B cell (primary cell): ENCODE data around the gene OGDH. TPM values are rescaled to one million over a fixed set of nuclear protein-coding genes. Genes with fewer than 3 reads are reported as not detected.

Source experiments
- ATAC-seq: fragments of 200-7000 bp; cut with Tn5 transposase; one replicate; pipeline ENCODE4 v1.10.0; 2021; ENCODE audit warnings: low read depth, mild to moderate bottlenecking, moderate number of reproducible peaks, moderate library complexity
- CTCF ChIA-PET: fragments of 350-600 bp; sonication (Branson Sonifier 250); formaldehyde crosslinking; loops from one replicate; lab custom pipeline; 2021; ENCODE audit warnings: antibody characterized with exemption, inconsistent platforms; lab: Charles Lee
- POLR2A ChIA-PET: fragments of 350-600 bp; sonication (Branson Sonifier 250); formaldehyde crosslinking; loops from one replicate; lab custom pipeline; 2021; ENCODE audit warnings: antibody characterized with exemption; lab: Charles Lee
- DNase-seq: peaks from one replicate; pipeline ENCODE4 v3.0.0; 2013
- H2AFZ ChIP-seq: 2 replicates; pipeline ENCODE4 v1.6.1; 2012; ENCODE audit warnings: mild to moderate bottlenecking, low read depth, low read length; ENCODE audit not compliant: insufficient read depth, poor library complexity, severe bottlenecking
- H3K27ac ChIP-seq, 2 donors: 1 replicate in 1 of 2; 2 replicates in 1 of 2; pipeline ENCODE4 v1.5.1; 2012 to 2013; ENCODE audit warnings: low read length in 2 of 2, mild to moderate bottlenecking in 2 of 2, moderate library complexity in 1 of 2
- H3K27me3 ChIP-seq, 4 experiments: fragments of 200-600 bp in 1 of 4; sonication (generic) in 1 of 4; replicated peaks in 1 of 4; 1 replicate in 2 of 4; 2 replicates in 2 of 4; pipeline versions ENCODE4 v1.6.1 to v1.7.0; 2013 to 2016; ENCODE audit warnings: low read length in 3 of 4, mild to moderate bottlenecking in 2 of 4, mixed read lengths in 1 of 4, moderate library complexity in 1 of 4; ENCODE audit not compliant: insufficient read depth in 4 of 4, control insufficient read depth in 3 of 4; ENCODE audit errors: control extremely low read depth in 1 of 4
- H3K36me3 ChIP-seq, 2 experiments: replicated peaks in 1 of 2; 1 replicate in 1 of 2; 2 replicates in 1 of 2; pipeline versions ENCODE4 v1.6.1 to v1.7.1; 2013; ENCODE audit warnings: low read length in 1 of 2; ENCODE audit not compliant: insufficient read depth in 2 of 2, control insufficient read depth in 1 of 2; ENCODE audit errors: control extremely low read depth in 1 of 2, extremely low read depth in 1 of 2
- H3K4me1 ChIP-seq, 2 donors: fragments of 200-600 bp in 1 of 2; sonication (generic) in 1 of 2; 1 replicate in 1 of 2; 2 replicates in 1 of 2; pipeline versions ENCODE4 v1.5.1 to v1.6.1; 2013 to 2017; ENCODE audit warnings: low read length in 2 of 2; ENCODE audit not compliant: control insufficient read depth in 2 of 2, insufficient read depth in 2 of 2
- H3K4me2 ChIP-seq: replicated peaks from 2 replicates; pipeline ENCODE3; 2012; ENCODE audit warnings: mild to moderate bottlenecking, low read depth, low read length; ENCODE audit not compliant: poor library complexity, severe bottlenecking
- H3K4me3 ChIP-seq, 5 experiments: fragments of 200-600 bp in 1 of 5; sonication (generic) in 1 of 5; 1 replicate in 3 of 5; 2 replicates in 2 of 5; pipeline versions ENCODE4 v1.5.1 to v1.7.0; 2011 to 2016; ENCODE audit warnings: low read length in 4 of 5, mild to moderate bottlenecking in 4 of 5, low read depth in 2 of 5, control low read depth in 1 of 5, moderate library complexity in 1 of 5; ENCODE audit not compliant: insufficient read depth in 1 of 5; ENCODE audit errors: control extremely low read depth in 1 of 5, extremely low read depth in 1 of 5
- H3K79me2 ChIP-seq: fragments of 200-600 bp; sonication (generic); one replicate; pipeline ENCODE4 v1.6.0; 2016; ENCODE audit warnings: low read length; ENCODE audit not compliant: control insufficient read depth, insufficient read depth
- H3K9ac ChIP-seq: fragments of 200-600 bp; sonication (generic); 2 replicates; pipeline ENCODE4 v1.6.1; 2017; ENCODE audit warnings: mild to moderate bottlenecking, low read length, moderate library complexity
- H3K9me3 ChIP-seq, 3 donors: one replicate each; pipeline versions ENCODE4 v1.6.1 to v1.7.1; 2013; ENCODE audit warnings: low read length in 2 of 3; ENCODE audit not compliant: control insufficient read depth in 2 of 3, insufficient read depth in 1 of 3; ENCODE audit errors: control extremely low read depth in 1 of 3
- H4K20me1 ChIP-seq: 2 replicates; pipeline ENCODE4 v1.6.0; 2012; ENCODE audit warnings: mild to moderate bottlenecking, low read length; ENCODE audit not compliant: insufficient read depth, control insufficient read depth, poor library complexity, severe bottlenecking
- H3K27ac Mint-ChIP-seq: one replicate; pipeline ENCODE4 v1.8.0; 2021; ENCODE audit warnings: mixed read lengths
- H3K27me3 Mint-ChIP-seq: one replicate; pipeline ENCODE4 v1.8.0; 2021; ENCODE audit warnings: mixed read lengths
- H3K4me1 Mint-ChIP-seq: one replicate; pipeline ENCODE4 v1.8.0; 2021; ENCODE audit warnings: mixed read lengths
- H3K4me3 Mint-ChIP-seq: one replicate; pipeline ENCODE4 v1.8.0; 2021; ENCODE audit warnings: mixed read lengths
- H3K9me3 Mint-ChIP-seq: one replicate; pipeline ENCODE4 v1.8.0; 2022; ENCODE audit warnings: mixed read lengths; ENCODE audit not compliant: insufficient read depth
- EZH2 ChIP-seq: IDR thresholded peaks from 2 replicates; pipeline ENCODE4 v1.6.1; 2012; ENCODE audit warnings: borderline replicate concordance, low read depth, mild to moderate bottlenecking, moderate library complexity, low read length; ENCODE audit not compliant: insufficient read depth, poor library complexity, severe bottlenecking
- WGBS: methylation state at CpG from one replicate; pipeline ENCODE4 v1.1.5; 2013; ENCODE audit warnings: missing lambda C conversion rate; ENCODE audit not compliant: insufficient coverage; 5-methylcytosine and 5-hydroxymethylcytosine counted together
- intact Hi-C: fragments of 100-400 bp; cut with micrococcal nuclease; formaldehyde crosslinking; loops from one replicate; pipeline ENCODE4 v1.10.0; 2022
- polyA plus RNA-seq: library from polyadenylated mRNA; depleted of rRNA; stranded (reverse); fragments of >200 nt; gene quantifications from 2 replicates; pipeline ENCODE4 v1.2.3, GENCODE V29; 2012
- total RNA-seq, 2 donors: library from RNA; stranded (reverse); fragments of 120-200 nt in 1 of 2; gene quantifications; 1 replicate in 1 of 2; 2 replicates in 1 of 2; pipeline versions ENCODE4 v1.2.3 to v1.2.4, GENCODE V29; 2013 to 2022
- TF ChIP-seq, protein P1 (sequence below): fragments of 200-600 bp; IDR thresholded peaks from one replicate; pipeline ENCODE4 v1.8.0; 2022; ENCODE audit warnings: antibody characterized with exemption, mild to moderate bottlenecking

The OGDH gene
- total and polyA plus RNA-seq, 2 donors (not counting 1 experiment from before 2014, with no cell fraction given) = 42.6 to 80.2 TPM

GRCh38 chr7:44565795-44566559 is 40.5 kb upstream of the OGDH start:
- Histone ChIP-seq H4K20me1 (peaks cover 28% of the 10 kb centered on the region), H3K4me1 (no peaks in the 10 kb centered on the region), H3K4me3 (no peak overlapping the region), H3K9ac (no peak overlapping the region), H3K9me3 (no peaks in the 10 kb centered on the region), H3K4me2 (no peak overlapping the region), H2AFZ (no peak overlapping the region), H3K27me3 (no peaks in the 10 kb centered on the region), H3K79me2 (peaks cover 4% of the 10 kb centered on the region), H3K36me3 (peaks cover 6 to 68% of the 10 kb centered on the region in 2 experiments), H3K27ac (no peak overlapping the region)
- intact Hi-C loops = loop anchor here (1.0 to 2.0 kb wide), 2 partner anchors 75 to 325 kb away; partner anchors contain the start of gene NUDCD3
- no peaks in the 10 kb centered on the region for H3K9me3 Mint-ChIP-seq
- no peaks in the 10 kb centered on the region for H3K27me3 Mint-ChIP-seq
- H3K4me1 Mint-ChIP-seq = no peaks in the 10 kb centered on the region
- ATAC-seq = peak; percentile 42
- no peak for TF ChIP-seq EZH2
- TF ChIP-seq, protein P1, sequence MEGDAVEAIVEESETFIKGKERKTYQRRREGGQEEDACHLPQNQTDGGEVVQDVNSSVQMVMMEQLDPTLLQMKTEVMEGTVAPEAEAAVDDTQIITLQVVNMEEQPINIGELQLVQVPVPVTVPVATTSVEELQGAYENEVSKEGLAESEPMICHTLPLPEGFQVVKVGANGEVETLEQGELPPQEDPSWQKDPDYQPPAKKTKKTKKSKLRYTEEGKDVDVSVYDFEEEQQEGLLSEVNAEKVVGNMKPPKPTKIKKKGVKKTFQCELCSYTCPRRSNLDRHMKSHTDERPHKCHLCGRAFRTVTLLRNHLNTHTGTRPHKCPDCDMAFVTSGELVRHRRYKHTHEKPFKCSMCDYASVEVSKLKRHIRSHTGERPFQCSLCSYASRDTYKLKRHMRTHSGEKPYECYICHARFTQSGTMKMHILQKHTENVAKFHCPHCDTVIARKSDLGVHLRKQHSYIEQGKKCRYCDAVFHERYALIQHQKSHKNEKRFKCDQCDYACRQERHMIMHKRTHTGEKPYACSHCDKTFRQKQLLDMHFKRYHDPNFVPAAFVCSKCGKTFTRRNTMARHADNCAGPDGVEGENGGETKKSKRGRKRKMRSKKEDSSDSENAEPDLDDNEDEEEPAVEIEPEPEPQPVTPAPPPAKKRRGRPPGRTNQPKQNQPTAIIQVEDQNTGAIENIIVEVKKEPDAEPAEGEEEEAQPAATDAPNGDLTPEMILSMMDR = peak; percentile 59
- H3K27ac Mint-ChIP-seq = no peak overlapping the region
- no peak for DNase-seq
- ChIA-PET CTCF (interaction anchor here (0.7 to 4.6 kb wide), 28 partner anchors 8 to 415 kb away, joined by 3 to 42 read pairs (median 4); partner anchors contain the start of genes DDX56, H2AZ2, NUDCD3 and OGDH), POLR2A (interaction anchor here (0.6 to 1.5 kb wide), 2 partner anchors 8 to 67 kb away, joined by 4 to 7 read pairs; partner anchors contain the start of gene DDX56)
- 81% methylated on average over 8 of the region's 16 CpGs for WGBS
- H3K4me3 Mint-ChIP-seq = no peak overlapping the region

DNA sequence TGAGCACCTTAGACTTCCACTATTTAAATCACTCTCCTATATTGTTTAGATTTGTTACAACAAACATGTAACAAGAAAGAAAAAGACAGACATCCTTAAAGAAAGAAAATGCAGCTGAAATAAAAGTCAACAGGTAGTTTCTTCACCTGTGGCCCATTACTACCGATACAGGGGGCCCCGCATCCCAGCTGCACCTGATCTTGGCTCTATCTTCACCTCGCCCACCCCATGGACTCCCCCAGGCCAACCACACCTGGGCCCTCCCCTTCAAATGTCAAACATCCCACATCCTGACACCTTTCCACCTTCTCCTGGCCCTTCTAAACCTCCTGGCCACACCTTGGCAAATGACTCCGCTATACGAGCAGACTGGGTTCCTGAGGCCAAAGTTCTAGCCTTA is 39.7 kb upstream of the OGDH start:
- no peaks in the 10 kb centered on the region for H3K27me3 ChIP-seq
- no peaks in the 10 kb centered on the region for H3K9me3 Mint-ChIP-seq
- no peak for DNase-seq
- ChIA-PET POLR2A (no interaction called here), CTCF (interaction anchor here (0.9 to 4.6 kb wide), 7 partner anchors 14 to 325 kb away, joined by 3 to 42 read pairs (median 4); partner anchors contain the start of genes NUDCD3 and OGDH)
- peaks cover 10% of the 10 kb centered on the region for H3K79me2 ChIP-seq
- no peak for ATAC-seq
- TF ChIP-seq, protein P1 = no peak
- TF ChIP-seq EZH2 = no peak
- intact Hi-C loops = no loop called here
- 97% methylated on average over 5 of the region's 5 CpGs for WGBS
- H3K27ac ChIP-seq = no peak overlapping the region
- H3K9me3 ChIP-seq = no peaks in the 10 kb centered on the region
- peaks cover 6 to 74% of the 10 kb centered on the region in 2 experiments for H3K36me3 ChIP-seq
- H3K4me3 Mint-ChIP-seq = no peak overlapping the region
- no peak overlapping the region for H3K9ac ChIP-seq
- peaks cover 28% of the 10 kb centered on the region for H4K20me1 ChIP-seq
- no peaks in the 10 kb centered on the region for H3K27me3 Mint-ChIP-seq
- H3K4me3 ChIP-seq = no peak overlapping the region
- H3K4me1 Mint-ChIP-seq = no peaks in the 10 kb centered on the region
- H2AFZ ChIP-seq = no peak overlapping the region
- no peak overlapping the region for H3K27ac Mint-ChIP-seq
- H3K4me2 ChIP-seq = no peak overlapping the region
- H3K4me1 ChIP-seq = no peaks in the 10 kb centered on the region
